Esophagus muscularis mucosa (tissue), 4 donors: ENCODE measurements around the gene LRRC3.

Experiments
- CTCF ChIP-seq, 3 experiments: fragments of 200-600 bp in 2 of 3; fragments of 450-650 bp in 1 of 3; sonication (generic) in 2 of 3; IDR thresholded peaks; one replicate each; pipeline ENCODE4 v1.5.1; 2017 to 2019; ENCODE audit warnings: antibody characterized with exemption in 3 of 3, mild to moderate bottlenecking in 2 of 3, moderate library complexity in 1 of 3
- EP300 ChIP-seq: sonication (generic); formaldehyde crosslinking; IDR thresholded peaks from one replicate; pipeline ENCODE4 v1.6.1; 2017; ENCODE audit warnings: antibody characterized with exemption
- POLR2AphosphoS5 ChIP-seq, 2 donors: sonication (generic); formaldehyde crosslinking; IDR thresholded peaks; one replicate each; pipeline ENCODE4 v1.6.1; 2017; ENCODE audit warnings: antibody characterized with exemption in 2 of 2

GRCh38 chr21:44423941-44424607, 31.2 kb upstream of the LRRC3 start:
- TF ChIP-seq EP300 (no peak), CTCF (IDR thresholded peaks at IDR 0.05) (no peak), POLR2AphosphoS5 (IDR thresholded peaks at IDR 0.05) (no peak)
